HG02588 (cell line): ENCODE results near the gene SPHKAP.
"Not testable (repeated sequence)": the region's sequence is repeated elsewhere in the genome, so short reads cannot be mapped to it uniquely, and the experiment has no call there.

Source experiments
- ATAC-seq: cut with Tn5 transposase; IDR thresholded peaks from one replicate; pipeline ENCODE4 v1.9.1; 2021; ENCODE audit warnings: mild to moderate bottlenecking, moderate library complexity; ENCODE audit not compliant: unreplicated experiment

SPHKAP gene

DNA sequence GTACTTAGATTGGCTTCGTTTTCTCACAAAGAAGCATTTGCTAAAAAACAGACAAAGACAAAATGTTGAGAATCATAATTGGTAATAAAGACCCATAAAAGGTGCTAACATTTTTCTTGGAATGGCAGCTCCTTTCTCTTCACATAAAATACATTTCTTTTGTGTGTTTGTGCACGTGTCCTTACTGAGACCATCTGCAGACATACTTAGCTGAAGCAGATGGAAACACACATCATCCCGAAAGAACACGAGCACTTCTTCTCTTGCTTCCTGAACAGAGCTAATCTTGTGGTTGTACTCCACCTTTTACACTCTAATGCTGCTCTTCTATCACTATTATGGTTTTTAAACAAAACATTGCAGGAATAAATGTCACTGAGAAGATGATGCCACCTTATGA is 142.5 kb downstream of the SPHKAP start:
- ATAC-seq, result no peak

DNA sequence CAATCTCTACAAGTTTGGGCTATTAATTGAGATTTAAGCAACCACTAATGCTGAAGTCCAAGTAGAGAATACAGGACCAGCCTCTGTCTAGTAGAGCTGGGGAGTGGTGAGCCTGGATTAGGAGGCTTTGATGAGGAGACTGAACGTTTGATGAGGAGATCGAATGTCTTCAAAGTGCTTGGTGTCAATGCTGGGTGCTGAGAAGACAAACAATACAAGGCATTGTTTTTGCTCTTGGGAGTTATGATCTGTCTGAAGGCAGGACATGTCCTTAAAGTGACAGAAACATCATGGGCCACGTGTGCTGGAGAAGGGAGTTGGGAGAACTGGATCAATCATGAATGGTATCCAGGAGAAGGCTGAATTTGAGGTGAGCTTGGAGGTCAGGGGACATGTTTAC is 143.6 kb downstream of the SPHKAP start:
- ATAC-seq, result no peak

DNA sequence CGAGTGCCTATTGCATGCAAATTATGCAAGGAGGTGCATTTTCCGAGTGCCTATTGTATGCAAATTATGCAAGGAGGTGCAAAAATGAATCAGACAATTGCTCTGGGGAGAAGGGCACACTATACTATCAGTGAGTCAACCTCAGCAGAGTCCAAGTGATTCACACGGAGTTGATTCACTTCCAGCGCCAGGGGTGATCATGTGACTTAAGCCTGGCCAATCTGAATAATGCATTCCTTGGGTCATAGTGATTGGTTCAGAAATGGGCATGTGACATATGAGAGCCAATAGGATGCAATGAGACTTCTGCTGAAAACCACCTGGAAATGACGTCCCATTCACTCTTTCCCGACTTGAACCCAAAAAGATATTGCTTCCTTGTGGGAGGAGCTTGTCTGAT is 157.9 kb downstream of the SPHKAP start:
- no peak for ATAC-seq

DNA sequence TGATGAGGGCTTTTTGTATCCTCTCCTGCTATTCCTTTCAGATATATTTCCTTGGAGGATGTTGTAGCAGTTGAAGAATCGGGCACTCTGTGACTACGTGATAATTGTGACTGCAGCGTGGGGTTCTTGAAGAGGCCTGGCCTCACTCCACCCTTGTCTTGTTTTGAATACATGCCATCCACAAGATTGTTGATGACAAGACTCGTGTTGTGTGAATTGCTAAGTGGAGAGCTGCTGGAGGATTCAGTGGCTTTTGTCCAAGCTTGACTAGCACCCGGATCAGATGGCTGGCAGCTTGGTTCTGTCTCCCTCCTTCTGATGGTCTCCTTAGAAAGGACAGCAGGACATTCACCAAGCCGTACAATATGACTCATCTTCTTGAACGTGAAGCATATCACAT is 163.2 kb downstream of the SPHKAP start:
- ATAC-seq, result no peak

DNA sequence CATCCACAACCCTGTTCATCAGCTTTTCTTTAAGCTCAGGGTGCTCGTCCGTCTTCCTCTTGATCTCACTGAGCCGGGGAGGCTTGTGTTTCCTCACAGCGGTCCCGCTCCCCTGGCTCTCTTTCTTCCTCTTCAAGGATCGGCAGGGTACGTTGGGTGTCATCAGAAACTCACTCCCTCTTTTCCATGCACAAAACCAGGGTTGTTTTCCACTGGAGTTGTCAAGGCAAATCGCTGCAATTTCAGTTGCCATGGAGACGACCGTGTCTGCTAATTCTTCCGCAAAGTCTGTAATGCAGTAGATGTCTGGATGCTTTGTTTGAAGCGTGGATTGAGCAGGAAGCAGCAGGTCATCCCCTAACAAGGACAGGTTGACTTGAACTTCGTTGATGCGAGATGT is 163.7 kb downstream of the SPHKAP start:
- no peak for ATAC-seq

DNA sequence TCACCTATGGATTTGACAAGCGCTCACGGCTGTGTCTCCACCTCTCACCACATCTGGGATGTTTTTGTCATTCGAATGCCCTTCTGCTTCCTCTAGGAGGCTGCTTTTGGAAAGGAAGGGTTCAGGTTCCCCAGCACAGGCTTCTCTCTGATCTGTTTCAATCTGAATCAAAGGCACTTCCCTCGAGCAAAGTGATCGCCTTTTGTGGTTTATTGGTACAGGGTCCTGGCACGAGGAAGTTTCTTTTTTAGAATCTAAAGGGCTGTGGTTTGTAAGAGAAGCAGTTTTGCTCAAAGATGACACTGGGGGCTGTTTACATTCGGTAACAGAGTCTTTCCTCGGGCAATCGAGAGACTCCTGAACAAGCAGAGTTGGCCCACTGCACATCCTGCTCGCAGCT is 165.1 kb downstream of the SPHKAP start:
- no peak for ATAC-seq

DNA sequence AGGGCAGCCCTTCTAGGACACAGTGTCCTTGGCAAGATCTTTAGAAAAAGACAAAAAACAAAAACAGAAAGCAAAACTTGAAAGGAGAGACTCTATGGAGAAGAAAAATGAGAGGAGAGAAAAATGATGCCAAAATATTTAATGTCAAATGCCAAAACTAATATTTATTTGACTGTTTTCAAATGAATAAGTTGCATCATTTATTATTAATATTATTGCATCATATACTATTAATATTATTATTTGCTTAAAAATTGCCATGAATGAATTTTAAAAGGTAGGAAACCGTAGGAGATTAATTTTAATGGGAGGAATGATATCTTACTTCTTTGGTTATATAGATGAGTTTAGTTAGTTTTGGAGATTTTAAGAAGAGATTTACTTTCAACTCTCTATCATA is 165.7 kb downstream of the SPHKAP start:
- ATAC-seq, result no peak

DNA sequence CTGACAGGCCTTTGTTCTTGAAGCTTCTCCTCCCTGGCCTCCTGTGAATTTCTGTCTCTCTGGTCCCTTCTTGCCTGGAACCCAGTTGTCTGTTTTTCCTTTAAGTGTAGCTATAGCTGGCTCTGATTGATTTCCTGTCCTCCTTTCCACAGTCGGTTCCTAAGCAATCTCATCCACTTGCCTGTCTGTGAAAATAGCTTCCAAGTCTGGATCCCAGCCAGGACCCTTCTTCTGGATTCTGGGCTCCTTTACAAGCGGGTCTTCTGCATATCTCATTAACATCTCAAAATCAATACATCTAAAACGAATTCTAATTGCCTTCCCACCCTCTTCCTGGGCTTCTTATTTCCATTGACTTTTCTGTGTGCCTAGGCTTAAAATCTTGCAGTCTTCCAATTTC is 185.1 kb downstream of the SPHKAP start:
- ATAC-seq, result no peak

DNA sequence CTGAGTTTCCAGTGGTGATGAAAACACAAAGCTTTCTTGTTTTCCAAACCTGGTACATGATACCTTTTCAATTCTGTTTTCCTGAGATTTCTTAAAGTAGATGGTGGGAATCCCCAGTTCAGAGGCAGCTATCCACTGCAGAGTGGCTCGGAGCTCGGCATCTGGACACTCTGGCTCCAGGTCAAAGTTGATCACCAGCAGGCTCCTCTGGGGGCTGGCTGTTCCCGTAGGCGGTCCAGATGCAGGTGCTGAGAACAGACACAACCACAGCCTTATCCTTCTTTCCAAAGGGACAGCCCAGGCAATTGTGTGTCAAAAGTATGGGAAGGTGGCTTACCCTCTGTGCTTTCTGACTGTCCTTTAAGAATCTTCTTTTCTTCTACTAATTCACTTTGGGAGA is 190.6 kb downstream of the SPHKAP start:
- ATAC-seq, result no peak

DNA sequence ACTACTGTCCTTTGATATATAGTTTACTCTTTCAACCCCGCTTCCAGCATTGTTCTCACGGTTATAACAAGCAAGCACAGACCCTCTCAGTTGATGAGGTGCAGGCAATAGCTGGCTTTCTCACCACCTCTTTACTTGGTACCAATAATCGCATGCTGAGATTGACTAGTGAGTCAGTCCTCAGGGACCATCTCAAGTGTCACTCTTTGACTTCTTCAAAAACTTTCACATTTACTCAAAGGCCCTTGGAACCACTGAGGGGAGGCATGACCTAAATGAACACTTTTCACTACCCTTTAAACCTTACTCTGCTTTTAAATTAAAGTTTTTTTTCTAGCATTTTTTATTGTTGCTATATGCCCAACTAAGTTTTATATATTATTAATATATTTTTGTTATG is 208.2 kb downstream of the SPHKAP start:
- no peak for ATAC-seq

DNA sequence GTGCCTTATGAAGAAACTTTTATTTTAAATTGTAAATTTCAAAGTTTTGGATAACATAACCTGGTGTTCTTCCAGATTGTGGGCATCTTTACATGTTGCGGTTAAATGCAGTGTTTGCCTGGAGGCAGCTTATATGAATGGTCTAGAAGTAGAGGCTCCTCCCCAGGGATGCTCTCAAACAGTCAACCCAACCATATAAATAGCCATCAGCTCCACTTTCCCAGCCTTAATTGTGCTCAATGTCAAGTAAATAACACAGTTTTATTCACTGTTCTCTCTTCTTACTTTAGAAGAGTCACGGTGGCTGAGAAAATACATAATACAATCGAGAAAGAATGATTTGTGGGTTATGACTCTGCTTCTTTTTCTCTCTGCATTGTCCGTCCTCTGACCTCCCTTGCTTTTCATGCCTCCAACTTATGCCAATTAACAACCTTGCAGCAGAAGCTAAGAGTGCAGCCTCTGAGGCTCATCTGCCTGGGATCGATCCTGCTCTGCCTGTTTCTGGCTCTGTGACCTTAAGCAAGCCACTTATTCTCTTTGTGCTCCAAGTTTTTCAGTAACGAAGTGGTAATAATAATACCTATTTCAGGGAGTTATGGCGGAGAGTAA is 209.8 kb downstream of the SPHKAP start:
- no peak for ATAC-seq

DNA sequence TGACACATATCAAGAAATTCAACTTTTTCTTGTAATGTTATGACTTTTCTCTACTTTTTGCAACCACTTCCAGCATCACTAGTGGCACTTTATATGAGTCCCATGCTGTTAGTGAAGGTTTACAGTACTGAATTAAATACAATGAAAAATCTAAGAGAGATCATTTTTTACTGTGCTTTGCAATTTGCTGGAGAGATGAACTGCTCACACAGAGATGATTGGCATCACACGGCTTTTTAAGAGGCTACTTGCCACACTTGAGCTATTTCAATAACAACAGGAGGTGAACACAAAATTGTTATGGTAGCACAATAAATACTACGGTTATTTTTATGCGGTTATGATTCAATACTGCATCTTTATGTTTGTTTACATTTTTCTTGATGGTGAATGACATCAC is 221.2 kb downstream of the SPHKAP start:
- no peak for ATAC-seq

DNA sequence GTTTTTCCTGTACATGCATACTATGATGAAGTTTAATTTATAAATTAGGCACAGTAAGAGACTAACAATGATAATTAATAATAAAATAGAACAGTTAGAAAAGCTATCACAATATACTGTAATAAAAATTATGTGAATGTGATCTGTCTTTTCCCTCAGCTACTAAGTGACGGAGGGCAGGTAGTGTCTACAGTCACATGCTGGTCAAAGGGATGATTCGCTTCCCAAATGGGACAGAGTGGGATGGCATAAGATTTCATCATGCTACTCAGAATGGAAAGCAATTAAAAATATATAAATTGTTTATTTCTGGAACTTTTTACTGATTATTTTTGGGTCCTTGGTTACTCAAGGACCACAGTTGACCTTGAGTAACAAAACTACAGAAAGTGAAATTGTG is 238.5 kb downstream of the SPHKAP start:
- no peak for ATAC-seq

DNA sequence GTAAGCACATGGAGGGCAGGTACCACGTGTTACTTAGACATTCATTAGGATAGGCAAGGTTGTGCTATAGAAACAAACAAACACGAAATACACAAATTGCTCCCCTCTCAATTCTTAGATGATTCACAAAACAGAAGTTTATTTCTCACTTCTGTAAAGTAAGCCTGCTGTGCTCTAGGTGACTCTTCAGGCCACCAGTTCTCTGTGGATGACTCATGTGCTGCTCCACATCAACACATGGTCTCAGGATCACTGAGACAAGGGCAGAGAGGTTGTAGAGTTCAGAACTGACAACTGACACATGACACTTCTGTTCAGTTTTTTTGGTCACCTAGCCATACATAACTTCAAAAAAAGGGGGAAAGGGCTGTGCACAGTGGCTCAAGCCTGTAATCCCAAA is 239.5 kb downstream of the SPHKAP start:
- ATAC-seq, result no peak

DNA sequence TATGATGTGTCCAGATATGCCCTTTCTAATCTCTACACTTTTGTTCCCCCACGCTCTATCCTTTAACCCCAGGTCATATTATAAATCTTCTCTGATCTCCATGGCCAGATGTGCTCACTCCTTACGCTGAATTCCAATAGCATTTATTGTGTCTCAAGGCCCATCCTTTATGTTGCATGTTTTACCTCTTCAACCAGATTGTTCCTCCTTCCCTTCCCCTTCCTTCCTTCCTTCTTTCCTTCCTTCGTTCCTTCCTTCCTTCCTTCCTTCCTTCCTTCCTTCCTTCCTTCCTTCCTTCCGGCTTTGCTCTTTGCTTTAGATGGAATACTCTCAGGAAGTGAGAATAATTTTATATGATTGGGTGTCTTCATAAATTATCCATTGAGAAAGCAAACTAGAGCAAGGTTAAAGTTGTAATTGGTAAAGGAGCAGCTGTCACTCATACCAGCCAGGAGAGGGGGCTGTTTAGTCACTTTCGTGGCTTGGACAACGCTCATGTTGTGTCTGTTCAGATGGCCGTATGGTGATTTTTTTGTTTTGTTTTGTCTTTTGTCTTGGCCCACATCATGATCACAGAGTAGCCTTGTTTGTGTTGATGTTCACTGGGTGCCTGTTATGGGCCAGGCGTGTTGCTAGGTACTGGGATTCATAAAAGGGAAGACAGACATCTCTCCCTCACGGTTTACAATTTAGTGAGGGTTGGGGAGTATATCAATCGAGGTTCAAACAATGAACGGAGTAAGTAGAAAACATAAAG is 242.0 kb downstream of the SPHKAP start:
- no peak for ATAC-seq

DNA sequence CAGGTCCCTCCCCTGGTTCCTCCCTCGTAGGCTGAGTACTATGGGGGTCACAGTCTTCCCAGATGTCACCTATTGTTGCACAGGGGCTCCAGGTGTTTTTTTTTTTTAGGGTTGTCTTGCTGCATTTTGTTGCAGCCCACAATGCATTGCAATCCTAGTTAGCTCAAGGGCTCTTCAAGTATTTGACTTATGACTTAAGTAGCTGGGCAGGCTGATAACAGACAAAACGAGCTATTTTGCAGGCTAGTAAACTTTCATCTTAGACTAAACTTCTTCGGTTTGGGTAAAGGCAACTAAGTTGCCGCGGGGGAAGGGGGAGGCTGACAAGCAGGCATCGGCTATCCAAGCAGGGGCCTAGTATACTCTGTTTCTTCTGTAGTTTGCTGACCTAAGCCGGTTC is 245.2 kb downstream of the SPHKAP start:
- ATAC-seq, result not testable (repeated sequence)

DNA sequence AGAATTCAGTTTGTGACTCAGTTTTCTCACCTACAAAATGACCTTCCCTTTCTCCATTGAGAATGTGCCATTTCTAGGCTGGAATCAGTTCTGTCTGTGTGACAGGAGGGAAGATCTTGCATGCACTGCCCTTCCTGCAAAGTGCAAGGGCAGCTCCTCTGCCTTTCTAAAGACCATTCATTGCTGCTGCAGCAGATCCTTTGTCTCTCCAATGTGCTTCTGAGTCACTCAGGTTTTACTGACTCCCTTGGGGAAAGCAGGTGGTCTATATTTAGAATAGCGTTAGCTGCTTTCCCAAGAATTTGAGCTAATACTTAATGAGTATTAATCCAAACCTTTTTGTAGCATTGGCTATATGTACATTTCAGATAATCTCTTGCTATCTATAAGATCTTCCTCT is 247.6 kb downstream of the SPHKAP start:
- ATAC-seq, result no peak

DNA sequence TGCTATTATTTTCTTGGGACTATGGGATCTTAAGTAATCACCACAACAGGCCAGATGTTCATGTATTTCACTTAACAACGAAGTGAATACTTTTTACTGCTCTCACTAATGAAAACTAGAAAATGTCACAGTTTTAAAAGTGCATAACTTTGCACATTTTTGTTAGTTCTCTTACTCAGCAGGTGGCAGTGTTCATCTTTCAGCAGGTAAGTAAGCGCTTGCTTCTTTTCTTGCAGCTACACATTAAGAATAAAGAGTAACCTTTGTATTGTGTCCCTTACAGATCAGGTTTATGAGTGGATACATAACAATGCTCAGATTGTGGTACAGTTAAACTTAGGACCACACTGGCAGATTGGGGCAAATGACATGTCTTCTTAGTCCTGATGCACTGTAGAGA is 249.1 kb downstream of the SPHKAP start:
- no peak for ATAC-seq

DNA sequence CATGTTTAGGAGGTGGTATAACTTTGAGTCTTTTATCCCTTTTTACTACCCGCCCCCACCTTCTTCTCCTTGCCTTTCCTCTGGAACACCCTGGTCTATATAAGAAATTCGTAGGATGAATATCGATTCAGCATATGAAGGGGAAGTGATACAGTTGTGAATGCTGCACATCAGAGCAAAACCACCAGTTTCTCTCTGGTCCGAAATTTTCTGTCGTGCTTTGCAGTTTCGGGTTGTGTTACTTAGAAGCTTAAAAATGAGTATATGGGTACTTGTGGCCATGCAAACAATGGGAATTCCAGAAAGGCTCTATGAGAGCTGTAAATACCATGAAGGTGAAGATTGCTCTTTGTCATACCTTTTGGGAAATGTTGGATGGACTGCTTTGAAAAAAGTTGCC is 249.5 kb downstream of the SPHKAP start:
- ATAC-seq, result no peak
